HepG2 (cell line): ENCODE data around the gene MAP2K5. TPM values are rescaled to one million over a fixed set of nuclear protein-coding genes. Genes with fewer than 3 reads are reported as not detected.

Experiments
- ATAC-seq: fragments of 200-7000 bp; cut with Tn5 transposase; 3 replicates; pipeline ENCODE4 v1.9.1; 2020; ENCODE audit warnings: mild to moderate bottlenecking, moderate library complexity
- BruUV-seq: library from RNA; stranded (reverse); fragments of 400-500 nt; replicated peaks from 2 replicates; lab custom pipeline; 2021; lab: Mats Ljungman, UMichigan
- CTCF ChIA-PET: fragments of 300-600 bp; formaldehyde crosslinking; extraction: SDS; loops from one replicate; lab custom pipeline; 2021; ENCODE audit warnings: low total read pairs, inconsistent platforms, low intra/inter-chr PET ratio; lab: Yijun Ruan, JAX
- POLR2A ChIA-PET: fragments of 350-600 bp; sonication (Branson Sonifier 250); formaldehyde crosslinking; loops from one replicate; lab custom pipeline; 2020; ENCODE audit warnings: antibody characterized with exemption, inconsistent platforms; lab: Yijun Ruan, JAX
- DNase-seq: peaks from one replicate; pipeline ENCODE4 v3.0.0-alpha.2; 2015; ENCODE audit warnings: low spot score
- FAIRE-seq: peaks from 3 replicates; lab custom pipeline; 2011; peaks lifted over from hg19 to GRCh38; lab: Jason Lieb, UNC
- H2AFZ ChIP-seq: one replicate; pipeline ENCODE4 v1.6.1; 2011; ENCODE audit warnings: low read length, inconsistent platforms
- H3K27ac ChIP-seq: fragments of 300-600 bp; 3 replicates; pipeline ENCODE4 v1.8.0; 2011; ENCODE audit warnings: mixed run types, mild to moderate bottlenecking, mixed read lengths, low read length, inconsistent platforms; ENCODE audit not compliant: insufficient read depth; ENCODE audit errors: extremely low read length
- H3K27me3 ChIP-seq, 2 experiments: fragments of 200-600 bp in 1 of 2; 2 replicates in 1 of 2; 3 replicates in 1 of 2; pipeline versions ENCODE4 v1.6.0 to v1.8.0; 2011; ENCODE audit warnings: low read length in 2 of 2, mild to moderate bottlenecking in 2 of 2, moderate library complexity in 2 of 2, inconsistent platforms in 1 of 2; ENCODE audit not compliant: insufficient read depth in 2 of 2, control insufficient read depth in 1 of 2
- H3K36me3 ChIP-seq, 2 experiments: fragments of 200-600 bp in 1 of 2; replicated peaks in 1 of 2; 2 replicates in 1 of 2; 3 replicates in 1 of 2; pipeline versions ENCODE4 v1.5.1 to v1.8.0; 2011; ENCODE audit warnings: low read length in 2 of 2, inconsistent platforms in 1 of 2; ENCODE audit not compliant: insufficient read depth in 2 of 2, control insufficient read depth in 1 of 2
- H3K4me1 ChIP-seq: 2 replicates; pipeline ENCODE4 v1.5.1; 2012; ENCODE audit warnings: low read length, inconsistent platforms; ENCODE audit not compliant: insufficient read depth
- H3K4me2 ChIP-seq: 2 replicates; pipeline ENCODE4 v1.6.0; 2011; ENCODE audit warnings: low read depth, low read length, inconsistent platforms
- H3K4me3 ChIP-seq, 3 experiments: fragments of 200-600 bp in 1 of 3; sonication (generic), shearing (Covaris generic) in 1 of 3; replicated peaks in 1 of 3; 2 replicates each; pipeline ENCODE4 v1.5.1; 2011 to 2016; ENCODE audit warnings: low read length in 3 of 3, inconsistent platforms in 2 of 3, low read depth in 2 of 3, mild to moderate bottlenecking in 2 of 3, control low read depth in 1 of 3, mixed read lengths in 1 of 3; ENCODE audit not compliant: insufficient read depth in 1 of 3
- H3K79me2 ChIP-seq: one replicate; pipeline ENCODE4 v1.6.1; 2011; ENCODE audit warnings: low read length, inconsistent platforms; ENCODE audit not compliant: insufficient read depth
- H3K9ac ChIP-seq: 2 replicates; pipeline ENCODE4 v1.6.0; 2011; ENCODE audit warnings: mild to moderate bottlenecking, low read depth, low read length, inconsistent platforms; ENCODE audit not compliant: insufficient read depth
- H3K9me3 ChIP-seq: 2 replicates; pipeline ENCODE4 v1.5.1; 2012; ENCODE audit warnings: mild to moderate bottlenecking, low read length
- H4K20me1 ChIP-seq: 2 replicates; pipeline ENCODE4 v1.6.0; 2011; ENCODE audit warnings: inconsistent platforms, mild to moderate bottlenecking, low read length, moderate library complexity; ENCODE audit not compliant: insufficient read depth
- CHCHD3 ChIP-seq: sonication (generic); formaldehyde crosslinking; IDR thresholded peaks from 2 replicates; pipeline ENCODE4 v1.8.0; 2022; ENCODE audit warnings: mild to moderate bottlenecking, missing genetic modification reagents, moderate library complexity
- HDAC1 ChIP-seq: sonication (generic); formaldehyde crosslinking; IDR thresholded peaks from 2 replicates; pipeline ENCODE4 v1.5.1; 2020; ENCODE audit warnings: mild to moderate bottlenecking, missing genetic modification reagents
- HNF1B ChIP-seq: sonication (generic); formaldehyde crosslinking; IDR thresholded peaks from 2 replicates; pipeline ENCODE4 v1.5.1; 2020; ENCODE audit warnings: mild to moderate bottlenecking, moderate library complexity, missing genetic modification reagents
- KMT2A ChIP-seq: sonication (generic); formaldehyde crosslinking; IDR thresholded peaks from 2 replicates; pipeline ENCODE4 v1.4.0; 2020; ENCODE audit warnings: missing genetic modification reagents
- PAXIP1 ChIP-seq: sonication (generic); formaldehyde crosslinking; conservative IDR thresholded peaks from 2 replicates; pipeline ENCODE4 v1.4.0; 2020; ENCODE audit warnings: mild to moderate bottlenecking, missing genetic modification reagents, moderate library complexity
- ZFP91 ChIP-seq: sonication (generic); formaldehyde crosslinking; IDR thresholded peaks from 2 replicates; pipeline ENCODE4 v1.9.0; 2022; ENCODE audit warnings: missing genetic modification reagents, mild to moderate bottlenecking, borderline replicate concordance
- ZNF451 ChIP-seq: sonication (generic); formaldehyde crosslinking; IDR thresholded peaks from 2 replicates; pipeline ENCODE4 v1.5.0; 2020; ENCODE audit warnings: mild to moderate bottlenecking, missing genetic modification reagents
- ZNF629 ChIP-seq: sonication (generic); formaldehyde crosslinking; conservative IDR thresholded peaks from 2 replicates; pipeline ENCODE4 v1.5.0; 2020; ENCODE audit warnings: missing genetic modification reagents
- ZNF704 ChIP-seq: sonication (generic); formaldehyde crosslinking; IDR thresholded peaks from 2 replicates; pipeline ENCODE4 v1.8.1; 2023; ENCODE audit warnings: mild to moderate bottlenecking, inconsistent platforms, moderate library complexity, missing genetic modification reagents, borderline replicate concordance
- ZNF879 ChIP-seq: sonication (generic); formaldehyde crosslinking; IDR thresholded peaks from 2 replicates; pipeline ENCODE4 v1.8.1; 2023; ENCODE audit warnings: missing genetic modification reagents
- WGBS: methylation state at CpG from one replicate; pipeline ENCODE4 v1.1.6; 2017; ENCODE audit warnings: low lambda C conversion rate; 5-methylcytosine and 5-hydroxymethylcytosine counted together
- in situ Hi-C: cut with HindIII; loops from 2 replicates; pipeline ENCODE4 v1.10.0; 2017; ENCODE audit warnings: low pct_unique_long_range_greater_than_20kb; ENCODE audit not compliant: extremely low pct_ligation_motif_present
- intact Hi-C: fragments of 100-400 bp; cut with micrococcal nuclease; formaldehyde crosslinking; loops from one replicate; pipeline ENCODE4 v1.10.0; 2022; ENCODE audit not compliant: unreplicated experiment
- polyA plus RNA-seq, 8 experiments: library from polyadenylated mRNA; depleted of rRNA in 3 of 8; stranded (reverse) in 7 of 8; unstranded in 1 of 8; fragments of >200 nt; fragmentation: Illumina TruSeq in 4 of 8; extraction: Trizol in 4 of 8; gene quantifications; 2 replicates each; pipeline versions ENCODE4 v1.2.1 to v1.2.3, GENCODE V29; 2011 to 2016; ENCODE audit warnings: low read depth in 4 of 8, missing spikeins in 1 of 8, mixed read lengths in 1 of 8; ENCODE audit not compliant: insufficient read depth in 1 of 8
- total RNA-seq, 5 experiments: library from RNA; depleted of rRNA; stranded (reverse); fragments of >200 nt; fragmentation: Illumina TruSeq; extraction: Trizol; gene quantifications; 2 replicates each; pipeline ENCODE4 v1.2.3, GENCODE V29; 2016; ENCODE audit warnings: low read depth in 1 of 5

The MAP2K5 gene
- total and polyA plus RNA-seq, 2 of the 13 experiments (the other 11 are each of a cell fraction or from before 2014, with no cell fraction given), result 4.0 to 4.3 TPM

GRCh38 chr15:67543348-67543718 lies 830 bp downstream of the MAP2K5 start (continued):
- TF ChIP-seq ZNF451 (CRISPR knock-in tag) (no peak), ZNF879 (CRISPR knock-in tag) (no peak), HNF1B (CRISPR knock-in tag) (0 out of 2 replicates have a peak, but pooled peaks have one; percentile 18), ZFP91 (CRISPR knock-in tag) (0 out of 2 replicates have a peak, but pooled peaks have one; percentile 5), HDAC1 (no peak), KMT2A (CRISPR knock-in tag) (no peak), ZNF704 (no peak)

- POLR2A ChIA-PET, result no interaction called here
- in situ Hi-C loops, result no loop called here
- no peaks in the 10 kb centered on the region; a peak in 1 of 5 replicates for H3K27me3 ChIP-seq
- peaks cover 25% of the 10 kb centered on the region for H3K4me1 ChIP-seq
- no peaks in the 10 kb centered on the region for H3K9me3 ChIP-seq
- no peak overlapping the region for H3K4me2 ChIP-seq
- H2AFZ ChIP-seq, result no peak overlapping the region
- CTCF ChIA-PET, result no interaction called here
- intact Hi-C loops, result loop anchor here (5.0 kb wide), 1 partner anchor 293 kb away; no protein-coding TSS in a partner anchor
- H3K4me3 ChIP-seq, result no peak overlapping the region
- DNase-seq (no peak), FAIRE-seq (no peak), ATAC-seq (no peak)
- no peak overlapping the region for H3K9ac ChIP-seq
- TF ChIP-seq PAXIP1, result no peak
- no peak for TF ChIP-seq CHCHD3 (CRISPR knock-in tag)
- peak; percentile 89 for TF ChIP-seq ZNF629 (CRISPR knock-in tag)
- no TSS peak for BruUV-seq
- H3K27ac ChIP-seq, result no peak overlapping the region
- 100% methylated on average over 3 of the region's 3 CpGs for WGBS
- peaks cover 2 to 5% of the 10 kb centered on the region in 2 experiments; a peak in 2 of 5 replicates for H3K36me3 ChIP-seq
- no peaks in the 10 kb centered on the region for H3K79me2 ChIP-seq
- no peaks in the 10 kb centered on the region for H4K20me1 ChIP-seq
These were observed 2.0 kb downstream of the MAP2K5 start for GRCh38 chr15:67544475-67544874.
